GM23248 (cell line): ENCODE data around the gene AP3D1. TPM values are rescaled to one million over a fixed set of nuclear protein-coding genes. Genes with fewer than 3 reads are reported as not detected.

Source experiments
- DNase-seq: peaks from one replicate; pipeline ENCODE4 v3.0.0-alpha.2; 2015
- H2AFZ ChIP-seq: fragments of 200-600 bp; sonication (generic); 2 replicates; pipeline ENCODE4 v1.6.1; 2016; ENCODE audit warnings: antibody characterized with exemption
- H3F3A ChIP-seq: fragments of 200-600 bp; sonication (generic); 2 replicates; pipeline ENCODE4 v1.6.1; 2016; ENCODE audit warnings: mild to moderate bottlenecking, antibody characterized with exemption, mixed run types; ENCODE audit not compliant: insufficient read depth
- H3K27ac ChIP-seq: fragments of 200-600 bp; sonication (generic); 2 replicates; pipeline ENCODE4 v1.5.1; 2016; ENCODE audit warnings: mild to moderate bottlenecking
- H3K27me3 ChIP-seq: fragments of 200-600 bp; sonication (generic); replicated peaks from 2 replicates; pipeline ENCODE4 v1.6.1; 2016; ENCODE audit warnings: mild to moderate bottlenecking; ENCODE audit not compliant: insufficient read depth
- H3K36me3 ChIP-seq: fragments of 200-600 bp; sonication (generic); 2 replicates; pipeline ENCODE4 v1.6.1; 2016; ENCODE audit warnings: low read depth, mild to moderate bottlenecking
- H3K4me1 ChIP-seq: fragments of 200-600 bp; sonication (generic); 2 replicates; pipeline ENCODE4 v1.6.1; 2016; ENCODE audit warnings: mild to moderate bottlenecking; ENCODE audit not compliant: insufficient read depth
- H3K4me2 ChIP-seq: fragments of 200-600 bp; sonication (generic); one replicate; pipeline ENCODE4 v1.6.1; 2016; ENCODE audit warnings: mild to moderate bottlenecking; ENCODE audit not compliant: unreplicated experiment
- H3K4me3 ChIP-seq: fragments of 200-600 bp; sonication (generic); 2 replicates; pipeline ENCODE4 v1.5.1; 2016; ENCODE audit warnings: mild to moderate bottlenecking
- H3K79me2 ChIP-seq: fragments of 200-600 bp; sonication (generic); 2 replicates; pipeline ENCODE4 v1.6.1; 2016; ENCODE audit warnings: mild to moderate bottlenecking; ENCODE audit not compliant: insufficient read depth
- H3K9ac ChIP-seq: fragments of 200-600 bp; sonication (generic); 2 replicates; pipeline ENCODE4 v1.6.1; 2016; ENCODE audit warnings: mild to moderate bottlenecking
- H3K9me2 ChIP-seq: fragments of 200-600 bp; sonication (generic); 2 replicates; pipeline ENCODE4 v1.6.1; 2016; ENCODE audit warnings: mixed run types, mild to moderate bottlenecking, moderate library complexity; ENCODE audit not compliant: insufficient read depth
- H3K9me3 ChIP-seq: fragments of 200-600 bp; sonication (generic); one replicate; pipeline ENCODE4 v1.6.1; 2017; ENCODE audit warnings: low read depth
- H4K20me1 ChIP-seq: fragments of 200-600 bp; sonication (generic); 2 replicates; pipeline ENCODE4 v1.6.0; 2016; ENCODE audit not compliant: insufficient read depth
- EZH2 ChIP-seq: fragments of 200-600 bp; sonication (generic); IDR thresholded peaks from 2 replicates; pipeline ENCODE4 v1.6.1; 2018; ENCODE audit warnings: antibody characterized with exemption, mild to moderate bottlenecking; ENCODE audit not compliant: insufficient read depth, poor library complexity, severe bottlenecking
- EZH2phosphoT487 ChIP-seq: fragments of 200-600 bp; sonication (generic); IDR thresholded peaks from 2 replicates; pipeline ENCODE4 v1.6.1; 2018; ENCODE audit warnings: antibody characterized with exemption, moderate library complexity, mild to moderate bottlenecking, low read depth; ENCODE audit not compliant: insufficient read depth
- WGBS, 2 experiments: methylation state at CpG; one replicate each; pipeline ENCODE4 v1.1.6; 2015 to 2017; ENCODE audit warnings: low lambda C conversion rate in 2 of 2, low coverage in 1 of 2; ENCODE audit errors: missing lambda C conversion rate in 2 of 2; 5-methylcytosine and 5-hydroxymethylcytosine counted together
- in situ Hi-C: fragments of 300-500 bp; cut with MboI; formaldehyde crosslinking; loops from 2 replicates; pipeline ENCODE4 v1.15.0; 2020
- polyA plus RNA-seq: library from polyadenylated mRNA; unstranded; fragments of >200 nt; fragmentation: Nextera tagmentation; extraction: Ambion mirVana; gene quantifications from 2 replicates; pipeline ENCODE4 v1.2.1, GENCODE V29; 2016
- total RNA-seq: library from RNA; depleted of rRNA; stranded (reverse); fragments of >200 nt; shearing (Covaris generic); gene quantifications from 2 replicates; pipeline ENCODE4 v1.2.3, GENCODE V29; 2014

AP3D1 gene
- total and polyA plus RNA-seq, 2 experiments from 2014 or later, result 79.0 to 97.6 TPM

DNA sequence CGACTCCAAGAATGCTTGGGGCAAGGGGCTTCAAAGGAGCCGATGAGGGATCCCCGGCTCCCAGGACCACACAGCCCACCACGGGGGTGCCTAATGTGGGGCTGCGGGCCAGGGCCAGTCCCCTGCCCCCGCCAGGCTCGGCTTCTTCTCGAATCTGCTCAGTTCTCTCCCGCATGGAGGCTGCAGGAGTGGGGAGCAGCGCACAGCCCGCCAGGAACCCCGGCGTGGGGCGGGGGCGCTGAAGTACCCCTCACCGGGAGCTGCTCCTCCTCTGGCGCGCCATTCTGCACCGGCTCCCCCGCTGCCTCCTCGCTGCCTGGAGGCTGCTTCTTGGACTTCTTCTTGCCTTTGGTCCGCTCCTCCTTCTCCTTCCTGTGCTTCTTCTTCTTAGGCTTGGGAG lies 39.9 kb downstream of the AP3D1 start:
- no peak overlapping the region for H2AFZ ChIP-seq
- no peak overlapping the region for H3K27ac ChIP-seq
- no peak for TF ChIP-seq EZH2
- TF ChIP-seq EZH2phosphoT487, result no peak
- 91 to 93% methylated on average over 22 of the region's 22 CpGs for WGBS, 2 experiments
- 0 out of 2 replicates have a peak, but pooled peaks cover 3% of the 10 kb centered on the region for H3K79me2 ChIP-seq
- H3F3A ChIP-seq, result no peaks in the 10 kb centered on the region
- no peak overlapping the region for H3K9ac ChIP-seq
- no peaks in the 10 kb centered on the region for H3K9me3 ChIP-seq
- peaks cover 9% of the 10 kb centered on the region for H3K36me3 ChIP-seq
- no peak overlapping the region for H3K4me3 ChIP-seq
- DNase-seq, result no peak
- in situ Hi-C loops, result no loop called here
- peaks cover 4% of the 10 kb centered on the region; the same call in 1 of the 2 replicates for H3K4me1 ChIP-seq
- no peaks in the 10 kb centered on the region for H3K27me3 ChIP-seq
- H3K4me2 ChIP-seq, result no peak overlapping the region
- no peaks in the 10 kb centered on the region for H3K9me2 ChIP-seq
- H4K20me1 ChIP-seq, result no peaks in the 10 kb centered on the region

DNA sequence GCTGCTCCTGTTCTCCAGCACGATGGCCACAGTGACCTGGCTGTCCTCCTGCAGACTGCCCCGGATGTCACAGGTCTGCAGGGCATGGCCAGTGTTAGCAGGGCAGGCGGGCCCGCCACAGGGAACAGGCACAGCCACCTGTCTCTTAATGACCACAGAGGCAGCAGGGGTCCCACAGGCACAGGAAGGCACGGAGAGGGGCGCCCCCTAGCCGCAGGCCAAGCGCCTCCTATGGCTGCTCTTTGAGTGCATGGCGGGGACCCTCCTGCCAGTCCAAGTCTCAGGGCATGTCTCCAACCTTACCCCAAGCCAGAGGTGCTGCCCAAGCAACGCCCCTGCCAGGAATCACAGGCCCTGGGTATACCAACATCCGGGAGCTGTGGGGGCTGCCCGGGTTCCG lies 40.5 kb downstream of the AP3D1 start:
- Histone ChIP-seq H3K9me2 (no peaks in the 10 kb centered on the region), H3K9ac (no peak overlapping the region), H3K27me3 (no peaks in the 10 kb centered on the region), H3K4me1 (peaks cover 4% of the 10 kb centered on the region; the same call in 1 of the 2 replicates), H3K4me2 (no peak overlapping the region), H3K4me3 (no peak overlapping the region), H3F3A (no peaks in the 10 kb centered on the region), H3K36me3 (peaks cover 9% of the 10 kb centered on the region), H2AFZ (no peak overlapping the region), H4K20me1 (no peaks in the 10 kb centered on the region), H3K9me3 (no peaks in the 10 kb centered on the region), H3K27ac (no peak overlapping the region), H3K79me2 (peaks cover 7% of the 10 kb centered on the region; the same call in 1 of the 2 replicates)
- TF ChIP-seq EZH2, result no peak
- TF ChIP-seq EZH2phosphoT487, result no peak
- 92 to 93% methylated on average over 12 to 13 of the region's 13 CpGs for WGBS, 2 experiments
- in situ Hi-C loops, result no loop called here
- DNase-seq, result no peak

DNA sequence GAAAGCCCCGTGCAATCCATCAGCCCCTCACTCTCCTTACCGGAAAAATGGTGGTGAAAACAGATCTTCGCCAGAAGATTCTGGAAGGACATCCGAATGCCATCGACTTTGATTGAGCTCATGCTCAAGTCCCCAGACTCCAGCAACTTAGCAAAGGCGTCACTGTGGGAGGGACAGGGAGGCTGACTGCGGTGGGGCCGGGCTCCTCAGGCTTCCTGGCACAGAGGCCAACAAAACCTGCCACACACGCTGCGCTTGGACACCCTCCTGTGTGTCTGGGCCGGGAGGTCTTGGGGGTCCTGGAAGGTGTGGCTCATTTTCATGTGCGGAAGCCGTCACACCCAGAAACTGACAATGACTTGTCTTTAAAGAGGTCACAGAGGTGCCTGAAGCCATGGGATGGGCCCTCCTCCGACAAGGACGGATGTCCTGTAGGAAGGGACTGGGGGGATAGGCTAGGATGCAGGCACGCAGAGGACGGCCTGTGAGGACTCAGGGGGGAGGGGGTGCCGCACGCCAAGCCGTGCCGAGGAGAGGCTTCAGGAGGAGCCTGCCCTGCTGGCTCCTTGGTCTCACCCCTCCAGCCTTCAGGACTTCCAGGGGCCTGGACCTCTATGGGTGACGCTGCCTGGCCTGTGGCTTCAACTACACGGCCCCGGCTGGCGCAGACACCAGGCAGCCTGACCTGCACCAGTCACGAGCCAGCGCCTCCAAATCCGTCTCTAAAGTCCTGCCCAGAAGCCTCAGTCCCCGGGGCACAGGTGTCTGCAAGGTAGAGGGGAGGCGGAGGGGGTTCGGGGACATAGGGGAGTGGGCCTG lies 42.1 kb downstream of the AP3D1 start:
- TF ChIP-seq EZH2phosphoT487 (no peak), EZH2 (no peak)
- H3K4me1 ChIP-seq, result peaks cover 4% of the 10 kb centered on the region; the same call in 1 of the 2 replicates

DNA sequence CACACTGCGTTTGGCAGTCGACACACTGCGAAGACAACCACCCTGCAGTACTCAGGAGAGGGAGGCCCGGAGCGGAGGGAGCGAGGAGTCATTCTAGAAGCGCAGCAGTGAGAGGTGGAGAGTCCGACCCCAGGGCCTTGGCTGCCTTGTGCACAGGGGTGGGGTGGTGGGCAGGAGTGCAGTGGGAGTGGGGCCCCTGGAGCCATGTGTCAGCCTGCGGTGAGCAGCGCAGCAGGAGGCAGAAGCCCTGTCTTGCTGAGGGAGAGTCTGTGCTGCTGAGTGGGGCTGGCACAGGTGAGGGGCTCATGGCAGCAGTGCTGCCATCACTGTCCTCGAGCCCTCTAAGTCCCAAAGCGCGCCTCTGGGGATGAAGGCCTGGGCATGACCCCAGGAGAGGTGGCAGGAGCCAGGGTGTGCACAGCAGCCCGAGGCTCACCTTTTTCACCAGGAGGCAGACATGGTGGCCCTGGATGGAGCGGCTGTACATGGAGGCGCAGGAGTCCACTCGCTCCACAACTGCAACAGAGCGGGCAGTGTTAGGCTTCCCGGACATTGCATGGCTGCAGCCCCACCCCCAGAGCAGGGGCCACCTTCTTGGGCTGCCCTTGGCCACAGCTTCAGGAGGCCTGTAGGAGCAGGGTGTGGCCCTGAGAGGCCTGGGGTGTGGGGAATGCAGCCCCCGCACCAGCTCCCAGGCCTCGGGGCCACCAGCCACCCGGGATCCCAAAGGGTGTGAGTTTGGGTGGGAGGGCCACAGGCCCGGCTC lies 42.9 kb downstream of the AP3D1 start:
- DNase-seq, result no peak
- WGBS, 2 experiments, result 96 to 99% methylated on average over 22 to 23 of the region's 23 CpGs
- Histone ChIP-seq H3K4me1 (no peaks in the 10 kb centered on the region), H2AFZ (no peak overlapping the region), H3K27me3 (no peaks in the 10 kb centered on the region), H3K9ac (no peak overlapping the region), H3K4me3 (no peak overlapping the region), H4K20me1 (no peaks in the 10 kb centered on the region), H3K4me2 (no peak overlapping the region), H3F3A (no peaks in the 10 kb centered on the region), H3K9me3 (no peaks in the 10 kb centered on the region), H3K27ac (no peak overlapping the region), H3K79me2 (peaks cover 28% of the 10 kb centered on the region), H3K36me3 (no peaks in the 10 kb centered on the region; the same call in 1 of the 2 replicates), H3K9me2 (no peaks in the 10 kb centered on the region)
- TF ChIP-seq EZH2, result no peak
- no peak for TF ChIP-seq EZH2phosphoT487
- in situ Hi-C loops, result no loop called here

More for the DNA sequence above, 42.1 kb downstream of the AP3D1 start:
- Histone ChIP-seq H4K20me1 (no peaks in the 10 kb centered on the region), H3K4me2 (no peak overlapping the region), H3K9me3 (no peaks in the 10 kb centered on the region), H3K9ac (no peak overlapping the region), H3K9me2 (no peaks in the 10 kb centered on the region), H3F3A (no peaks in the 10 kb centered on the region), H3K36me3 (peaks cover 8% of the 10 kb centered on the region), H3K27ac (no peak overlapping the region), H3K4me3 (no peak overlapping the region), H3K79me2 (peaks cover 23% of the 10 kb centered on the region), H3K27me3 (no peaks in the 10 kb centered on the region), H2AFZ (no peak overlapping the region)
- DNase-seq, result no peak
- WGBS, 2 experiments, result 89 to 90% methylated on average over 30 of the region's 31 CpGs
- in situ Hi-C loops, result no loop called here
